GM19324 (cell line): ENCODE measurements around the gene HTRA3.

Experiments
- ATAC-seq: cut with Tn5 transposase; IDR thresholded peaks from one replicate; pipeline ENCODE4 v1.9.1; 2021; ENCODE audit warnings: mild to moderate bottlenecking, moderate library complexity; ENCODE audit not compliant: unreplicated experiment, low FRiP score

HTRA3 gene

DNA sequence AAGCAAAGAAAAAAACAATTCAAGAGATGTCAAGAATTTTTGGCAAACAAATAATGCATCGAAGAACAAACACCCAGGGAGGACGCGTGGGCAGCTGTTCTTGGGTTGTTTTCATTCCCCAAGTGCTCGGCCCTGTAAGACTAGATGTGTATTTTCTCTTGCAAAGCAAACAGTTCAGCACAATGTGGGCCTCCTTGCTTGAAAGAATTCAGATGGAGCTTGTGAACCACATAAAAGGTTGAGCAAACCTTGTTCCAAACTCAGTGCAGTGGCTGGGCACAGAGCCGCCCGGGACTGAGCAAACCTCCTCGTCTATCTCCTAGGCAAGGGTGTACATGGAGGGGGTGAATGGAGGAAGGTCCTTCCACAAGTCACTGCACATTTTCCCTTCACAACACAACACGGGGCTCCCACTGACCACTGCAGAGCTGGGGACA lies 82.4 kb downstream of the HTRA3 start:
- no peak for ATAC-seq

DNA sequence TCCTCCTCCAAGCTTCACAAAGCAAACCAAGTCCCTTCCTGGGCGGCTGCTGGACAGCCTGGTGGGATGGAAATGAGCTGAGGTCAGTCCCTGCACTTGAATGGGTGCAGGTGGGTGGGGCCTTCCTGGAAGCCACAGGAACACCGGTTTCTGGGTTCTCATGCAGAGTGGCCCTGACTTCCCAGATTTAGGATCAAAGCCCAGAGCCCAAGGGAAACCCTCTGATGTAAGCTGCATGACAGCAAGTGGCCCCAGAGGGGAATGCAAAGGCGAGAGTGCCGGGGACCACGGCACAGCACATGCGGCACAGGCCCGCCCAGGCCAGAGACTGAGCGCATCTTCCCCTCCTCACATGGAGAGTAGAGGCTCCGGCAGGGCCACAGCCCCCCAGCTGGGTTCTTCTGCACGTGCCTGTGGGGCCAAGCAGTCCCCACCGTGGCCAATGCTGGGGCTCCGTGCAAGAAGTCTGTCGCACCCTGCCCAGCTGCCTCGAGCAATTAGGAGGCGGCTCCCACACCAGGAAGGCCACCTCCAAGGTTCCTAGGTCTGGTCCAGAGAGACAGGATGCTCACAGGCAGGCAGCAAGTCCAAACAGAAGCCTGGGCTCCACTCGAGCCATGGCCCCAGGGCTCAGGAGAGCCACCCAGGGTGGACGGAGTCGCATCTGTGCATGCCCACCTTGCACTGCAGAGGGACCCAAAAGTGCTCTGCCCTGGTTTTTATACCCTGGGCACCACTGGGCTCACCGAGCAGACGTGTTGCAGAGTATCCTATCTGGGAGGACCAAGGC lies 83.0 kb downstream of the HTRA3 start:
- no peak for ATAC-seq

- ATAC-seq: no peak
These were observed 83.7 kb downstream of the HTRA3 start for GRCh38 chr4:8353158-8353669.

GRCh38 chr4:8353912-8354453 lies 84.4 kb downstream of the HTRA3 start:
- ATAC-seq: no peak

GRCh38 chr4:8355306-8355705 lies 85.8 kb downstream of the HTRA3 start:
- no peak for ATAC-seq

DNA sequence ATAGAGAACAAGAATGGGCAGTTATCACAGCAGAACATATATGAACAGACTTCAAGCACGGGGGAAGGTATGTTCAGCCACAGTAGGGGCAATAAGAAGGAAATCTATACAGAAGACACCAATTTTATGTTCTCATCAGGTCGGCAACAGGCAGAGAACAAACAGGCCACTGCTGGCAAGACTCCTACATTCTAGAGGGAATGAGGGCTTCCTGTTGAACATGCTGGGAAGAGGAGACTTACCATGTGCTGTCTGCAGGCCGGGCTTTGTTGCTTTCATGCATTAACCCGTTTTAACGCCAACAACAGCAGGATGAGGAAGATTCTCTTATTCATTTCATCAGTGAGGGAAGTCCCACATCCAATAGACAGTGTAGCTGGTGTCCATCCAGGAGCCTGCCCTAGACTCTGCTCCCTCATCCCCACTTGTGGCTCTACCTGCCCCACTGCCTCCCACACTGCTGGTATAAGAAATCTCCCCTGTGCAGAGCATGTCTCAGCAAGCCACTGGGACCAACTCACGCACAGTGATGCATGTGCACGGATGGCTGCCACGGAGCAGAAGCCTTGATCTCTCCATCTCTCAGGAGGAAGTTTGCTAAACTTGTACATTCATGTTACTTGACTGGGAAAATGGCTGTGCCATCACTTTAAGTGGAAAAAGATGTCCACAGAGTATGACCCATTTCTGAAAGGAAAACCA lies 86.5 kb downstream of the HTRA3 start:
- no peak for ATAC-seq
